HCT116 (cell line): ENCODE measurements around the gene COMMD9.

ENCODE experiments used
- EZH2phosphoT487 ChIP-seq: fragments of 200-600 bp; IDR thresholded peaks from 2 replicates; pipeline ENCODE4 v1.6.1; 2018; ENCODE audit warnings: antibody characterized with exemption, borderline replicate concordance
- POLR2A ChIP-seq: IDR thresholded peaks from 2 replicates; pipeline ENCODE4 v1.7.0; 2011; ENCODE audit warnings: borderline replicate concordance; ENCODE audit not compliant: insufficient read depth, insufficient read length; ENCODE audit errors: extremely low read depth
- TCF7L2 ChIP-seq: IDR thresholded peaks from 2 replicates; pipeline ENCODE4 v1.7.0; 2011; ENCODE audit warnings: borderline replicate concordance, inconsistent platforms; ENCODE audit not compliant: insufficient read depth, insufficient read length; ENCODE audit errors: extremely low read depth

DNA sequence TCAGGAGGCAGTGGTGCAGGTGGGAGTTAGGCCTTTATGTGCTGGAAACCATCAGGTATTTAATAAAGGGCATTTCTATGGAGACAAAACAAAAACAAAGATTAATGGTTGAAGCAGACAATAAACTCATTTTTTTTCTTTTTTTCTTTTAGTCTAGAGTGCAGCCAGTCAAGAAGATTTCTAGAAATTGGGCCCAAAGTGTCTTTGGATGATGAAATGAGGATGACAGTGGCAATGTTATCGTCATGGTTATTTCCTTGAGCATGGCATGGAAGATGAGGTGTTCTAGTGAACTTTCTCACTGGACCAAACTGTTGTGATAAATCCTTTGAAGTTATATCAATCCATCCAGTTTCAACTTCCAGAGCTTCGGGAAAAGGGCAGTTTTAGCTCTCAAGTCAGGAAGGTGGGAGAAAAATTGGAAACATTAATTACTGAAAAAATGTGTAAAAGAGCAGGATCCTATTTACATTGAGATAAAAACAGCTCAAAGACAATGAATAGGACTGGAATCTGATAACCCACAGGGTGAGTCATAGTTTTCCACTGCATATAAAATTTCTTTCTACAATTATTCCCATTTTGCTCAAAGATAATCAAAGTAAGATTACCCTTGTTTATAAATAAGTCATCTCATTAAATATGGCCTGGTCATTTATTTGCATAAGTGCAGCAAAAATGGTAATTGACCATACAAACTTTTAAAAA lies 39.9 kb upstream of the COMMD9 start:
- TF ChIP-seq POLR2A (no peak), EZH2phosphoT487 (no peak), TCF7L2 (no peak)
